ENCODE data around the gene OR5K3. TPM values are rescaled to one million over a fixed set of nuclear protein-coding genes. Genes with fewer than 3 reads are reported as not detected.

OR5K3 gene
- total RNA-seq, 2 donors from 2014 or later, result not detected

- H3K27ac Mint-ChIP-seq, result no peak overlapping the region
- Histone ChIP-seq H3K4me3 (ENCODE audit: low read length) (no peak overlapping the region), H3K36me3 (ENCODE audit: control insufficient read depth, insufficient read depth, low read length) (no peaks in the 10 kb centered on the region), H3K27ac (ENCODE audit: low read depth, low read length) (no peak overlapping the region), H3K9me3 (ENCODE audit: control insufficient read depth, low read length) (no peaks in the 10 kb centered on the region), H3K4me1 (ENCODE audit: control insufficient read depth, insufficient read depth, low read length) (no peaks in the 10 kb centered on the region), H3K27me3 (ENCODE audit: control insufficient read depth, insufficient read depth, low read length, poor library complexity, severe bottlenecking) (no peaks in the 10 kb centered on the region), H3K9ac (ENCODE audit: extremely low read depth, low read length, poor library complexity, severe bottlenecking) (no peak overlapping the region)
- H3K9me3 Mint-ChIP-seq, result no peaks in the 10 kb centered on the region
- no peak for DNase-seq
- 83 to 93% methylated on average over 1 to 4 of the region's 4 CpGs for WGBS, 2 experiments (ENCODE audit: insufficient coverage in 1 of 2, insufficient read length in 1 of 2)
- H3K27me3 Mint-ChIP-seq (ENCODE audit: insufficient read depth), result no peaks in the 10 kb centered on the region
- TF ChIP-seq CTCF (conservative IDR thresholded peaks at IDR 0.05), result no peak
- H3K4me1 Mint-ChIP-seq, result no peaks in the 10 kb centered on the region
- H3K36me3 Mint-ChIP-seq (ENCODE audit: low read depth), result no peaks in the 10 kb centered on the region
- no peak overlapping the region for H3K4me3 Mint-ChIP-seq
Observed at GRCh38 chr3:98367464-98368246, 22.8 kb upstream of the OR5K3 start.

- no peaks in the 10 kb centered on the region for H3K36me3 Mint-ChIP-seq (ENCODE audit: low read depth)
- Histone ChIP-seq H3K27ac (ENCODE audit: low read depth, low read length) (no peak overlapping the region), H3K9me3 (ENCODE audit: control insufficient read depth, low read length) (no peaks in the 10 kb centered on the region), H3K4me3 (ENCODE audit: low read length) (no peak overlapping the region), H3K4me1 (ENCODE audit: control insufficient read depth, insufficient read depth, low read length) (no peaks in the 10 kb centered on the region), H3K36me3 (ENCODE audit: control insufficient read depth, insufficient read depth, low read length) (no peaks in the 10 kb centered on the region), H3K27me3 (ENCODE audit: control insufficient read depth, insufficient read depth, low read length, poor library complexity, severe bottlenecking) (no peaks in the 10 kb centered on the region), H3K9ac (ENCODE audit: extremely low read depth, low read length, poor library complexity, severe bottlenecking) (no peak overlapping the region)
- H3K4me3 Mint-ChIP-seq, result no peak overlapping the region
- no peaks in the 10 kb centered on the region for H3K27me3 Mint-ChIP-seq (ENCODE audit: insufficient read depth)
- no peaks in the 10 kb centered on the region for H3K9me3 Mint-ChIP-seq
- no peak for TF ChIP-seq CTCF (conservative IDR thresholded peaks at IDR 0.05)
- DNase-seq, result no peak
- H3K27ac Mint-ChIP-seq, result no peak overlapping the region
- H3K4me1 Mint-ChIP-seq, result no peaks in the 10 kb centered on the region
Observed at GRCh38 chr3:98371186-98371585, 19.3 kb upstream of the OR5K3 start.

- Histone ChIP-seq H3K36me3 (ENCODE audit: control insufficient read depth, insufficient read depth, low read length) (no peaks in the 10 kb centered on the region), H3K9ac (ENCODE audit: extremely low read depth, low read length, poor library complexity, severe bottlenecking) (no peak overlapping the region), H3K9me3 (ENCODE audit: control insufficient read depth, low read length) (no peaks in the 10 kb centered on the region), H3K27me3 (ENCODE audit: control insufficient read depth, insufficient read depth, low read length, poor library complexity, severe bottlenecking) (no peaks in the 10 kb centered on the region), H3K4me3 (ENCODE audit: low read length) (no peak overlapping the region), H3K4me1 (ENCODE audit: control insufficient read depth, insufficient read depth, low read length) (no peaks in the 10 kb centered on the region), H3K27ac (ENCODE audit: low read depth, low read length) (no peak overlapping the region)
- DNase-seq, result no peak
- no peak for TF ChIP-seq CTCF (conservative IDR thresholded peaks at IDR 0.05)
- Mint-ChIP-seq H3K36me3 (ENCODE audit: low read depth) (no peaks in the 10 kb centered on the region), H3K4me1 (peaks cover 3% of the 10 kb centered on the region), H3K27ac (no peak overlapping the region), H3K9me3 (no peaks in the 10 kb centered on the region), H3K4me3 (no peak overlapping the region), H3K27me3 (ENCODE audit: insufficient read depth) (no peaks in the 10 kb centered on the region)
Observed at GRCh38 chr3:98371853-98372252, 18.6 kb upstream of the OR5K3 start.
